Ishikawa (cell line): ENCODE results near the gene ACADM.

Source experiments
- CEBPB ChIP-seq: IDR thresholded peaks from 2 replicates; pipeline ENCODE4 v1.6.1; 2012
- CREB1 ChIP-seq: IDR thresholded peaks from 2 replicates; pipeline ENCODE4 v1.6.1; 2012; ENCODE audit warnings: low read depth
- EGR1 ChIP-seq: IDR thresholded peaks from 2 replicates; pipeline ENCODE4 v1.6.1; 2012
- EP300 ChIP-seq: IDR thresholded peaks from 2 replicates; pipeline ENCODE4 v1.6.1; 2012; ENCODE audit warnings: borderline replicate concordance
- FOXM1 ChIP-seq: IDR thresholded peaks from 2 replicates; pipeline ENCODE4 v1.6.1; 2012; ENCODE audit warnings: low read depth, borderline replicate concordance
- NFIC ChIP-seq: IDR thresholded peaks from 2 replicates; pipeline ENCODE4 v1.6.1; 2012
- RAD21 ChIP-seq: IDR thresholded peaks from 2 replicates; pipeline ENCODE4 v1.6.1; 2012; ENCODE audit warnings: low read depth
- TAF1 ChIP-seq: IDR thresholded peaks from 2 replicates; pipeline ENCODE4 v1.6.1; 2012; ENCODE audit warnings: low read depth, mild to moderate bottlenecking
- TCF12 ChIP-seq: IDR thresholded peaks from 2 replicates; pipeline ENCODE4 v1.6.1; 2012; ENCODE audit warnings: low read depth
- TEAD4 ChIP-seq: IDR thresholded peaks from 2 replicates; pipeline ENCODE4 v1.6.1; 2012
- YY1 ChIP-seq: IDR thresholded peaks from 2 replicates; pipeline ENCODE4 v1.6.1; 2012; ENCODE audit warnings: low read depth
- ZBTB7A ChIP-seq: IDR thresholded peaks from 2 replicates; pipeline ENCODE4 v1.6.1; 2012; ENCODE audit warnings: low read depth
- TF ChIP-seq, protein P1 (sequence below): IDR thresholded peaks from 2 replicates; pipeline ENCODE4 v1.6.1; 2012
- TF ChIP-seq, protein P2 (sequence below): IDR thresholded peaks from 2 replicates; pipeline ENCODE4 v1.6.1; 2012
- TF ChIP-seq, protein P3 (sequence below): IDR thresholded peaks from 2 replicates; pipeline ENCODE4 v1.6.1; 2012; ENCODE audit warnings: low read depth, mild to moderate bottlenecking

The ACADM gene

DNA sequence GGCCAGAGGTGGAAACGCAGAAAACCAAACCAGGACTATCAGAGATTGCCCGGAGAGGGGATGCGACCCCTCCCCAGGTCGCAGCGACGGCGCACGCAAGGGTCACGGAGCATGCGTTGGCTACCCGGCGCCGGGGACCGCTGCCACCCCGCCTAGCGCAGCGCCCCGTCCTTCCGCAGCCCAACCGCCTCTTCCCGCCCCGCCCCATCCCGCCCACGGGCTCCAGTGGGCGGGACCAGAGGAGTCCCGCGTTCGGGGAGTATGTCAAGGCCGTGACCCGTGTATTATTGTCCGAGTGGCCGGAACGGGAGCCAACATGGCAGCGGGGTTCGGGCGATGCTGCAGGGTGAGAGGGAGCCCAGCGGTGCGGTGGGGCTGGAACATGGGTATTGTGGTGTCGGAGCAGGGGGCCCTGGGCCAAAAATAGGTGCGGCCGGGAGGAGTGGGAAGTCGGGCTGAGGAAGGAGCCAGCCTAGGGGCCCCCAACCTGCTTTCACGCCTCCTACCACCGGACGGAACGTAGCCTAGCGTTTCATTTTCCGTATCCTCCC is at the start of gene ACADM:
TSS of gene ACADM (plus strand) at position 238 of the 551 bp plus-strand sequence. CDS start at position 317, 79 bp downstream.
- TF ChIP-seq ZBTB7A (peak; percentile 95), TAF1 (peak; percentile 84), NFIC (no peak; the same call in 1 of the 2 replicates), YY1 (peak; percentile 86), EP300 (peak; percentile 27; the same call in 1 of the 2 replicates), EGR1 (peak; percentile 93), CEBPB (no peak)
- TF ChIP-seq, protein P1, sequence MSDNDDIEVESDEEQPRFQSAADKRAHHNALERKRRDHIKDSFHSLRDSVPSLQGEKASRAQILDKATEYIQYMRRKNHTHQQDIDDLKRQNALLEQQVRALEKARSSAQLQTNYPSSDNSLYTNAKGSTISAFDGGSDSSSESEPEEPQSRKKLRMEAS, result peak; percentile 56

DNA sequence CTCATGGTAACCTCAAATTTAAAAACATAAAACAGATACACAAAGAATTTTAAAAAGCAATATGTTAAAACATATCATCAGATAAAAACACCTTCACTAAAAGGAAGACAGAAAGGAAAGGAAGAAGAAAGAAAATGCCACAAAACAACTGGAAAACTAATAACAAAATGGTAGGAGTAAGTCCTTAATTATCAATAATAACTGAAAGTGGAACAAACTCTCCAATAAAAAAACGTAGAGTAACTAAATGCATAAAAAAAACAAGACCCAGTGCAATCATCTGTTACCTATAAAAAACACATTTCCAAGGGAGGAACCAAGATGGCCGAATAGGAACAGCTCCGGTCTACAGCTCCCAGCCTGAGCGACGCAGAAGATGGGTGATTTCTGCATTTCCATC is 47.1 kb upstream of the ACADM start:
- TF ChIP-seq TAF1 (no peak), EP300 (no peak), RAD21 (no peak), FOXM1 (no peak), ZBTB7A (no peak), YY1 (no peak), TEAD4 (no peak), TCF12 (no peak)
- TF ChIP-seq, protein P2, sequence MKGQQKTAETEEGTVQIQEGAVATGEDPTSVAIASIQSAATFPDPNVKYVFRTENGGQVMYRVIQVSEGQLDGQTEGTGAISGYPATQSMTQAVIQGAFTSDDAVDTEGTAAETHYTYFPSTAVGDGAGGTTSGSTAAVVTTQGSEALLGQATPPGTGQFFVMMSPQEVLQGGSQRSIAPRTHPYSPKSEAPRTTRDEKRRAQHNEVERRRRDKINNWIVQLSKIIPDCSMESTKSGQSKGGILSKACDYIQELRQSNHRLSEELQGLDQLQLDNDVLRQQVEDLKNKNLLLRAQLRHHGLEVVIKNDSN, result no peak
- TF ChIP-seq, protein P3, sequence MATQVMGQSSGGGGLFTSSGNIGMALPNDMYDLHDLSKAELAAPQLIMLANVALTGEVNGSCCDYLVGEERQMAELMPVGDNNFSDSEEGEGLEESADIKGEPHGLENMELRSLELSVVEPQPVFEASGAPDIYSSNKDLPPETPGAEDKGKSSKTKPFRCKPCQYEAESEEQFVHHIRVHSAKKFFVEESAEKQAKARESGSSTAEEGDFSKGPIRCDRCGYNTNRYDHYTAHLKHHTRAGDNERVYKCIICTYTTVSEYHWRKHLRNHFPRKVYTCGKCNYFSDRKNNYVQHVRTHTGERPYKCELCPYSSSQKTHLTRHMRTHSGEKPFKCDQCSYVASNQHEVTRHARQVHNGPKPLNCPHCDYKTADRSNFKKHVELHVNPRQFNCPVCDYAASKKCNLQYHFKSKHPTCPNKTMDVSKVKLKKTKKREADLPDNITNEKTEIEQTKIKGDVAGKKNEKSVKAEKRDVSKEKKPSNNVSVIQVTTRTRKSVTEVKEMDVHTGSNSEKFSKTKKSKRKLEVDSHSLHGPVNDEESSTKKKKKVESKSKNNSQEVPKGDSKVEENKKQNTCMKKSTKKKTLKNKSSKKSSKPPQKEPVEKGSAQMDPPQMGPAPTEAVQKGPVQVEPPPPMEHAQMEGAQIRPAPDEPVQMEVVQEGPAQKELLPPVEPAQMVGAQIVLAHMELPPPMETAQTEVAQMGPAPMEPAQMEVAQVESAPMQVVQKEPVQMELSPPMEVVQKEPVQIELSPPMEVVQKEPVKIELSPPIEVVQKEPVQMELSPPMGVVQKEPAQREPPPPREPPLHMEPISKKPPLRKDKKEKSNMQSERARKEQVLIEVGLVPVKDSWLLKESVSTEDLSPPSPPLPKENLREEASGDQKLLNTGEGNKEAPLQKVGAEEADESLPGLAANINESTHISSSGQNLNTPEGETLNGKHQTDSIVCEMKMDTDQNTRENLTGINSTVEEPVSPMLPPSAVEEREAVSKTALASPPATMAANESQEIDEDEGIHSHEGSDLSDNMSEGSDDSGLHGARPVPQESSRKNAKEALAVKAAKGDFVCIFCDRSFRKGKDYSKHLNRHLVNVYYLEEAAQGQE, result no peak

DNA sequence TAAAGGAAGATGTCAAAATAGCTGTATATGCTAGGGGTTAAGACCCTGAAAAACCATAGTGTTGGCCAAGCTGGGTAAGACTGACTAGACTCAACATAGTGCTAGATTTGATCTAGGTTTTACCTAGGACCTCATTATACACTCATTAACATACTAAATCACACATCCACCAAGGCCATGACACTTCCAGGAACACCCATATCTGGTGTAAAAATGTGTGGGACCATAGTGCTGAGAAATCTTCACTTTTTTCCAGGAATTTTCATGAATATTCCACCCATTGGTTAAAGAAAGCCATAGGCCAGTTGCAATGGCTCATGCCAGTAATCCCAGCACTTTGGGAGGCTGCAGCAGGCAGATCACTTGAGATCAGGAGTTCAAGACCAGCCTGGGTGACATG is 34.0 kb upstream of the ACADM start:
- TF ChIP-seq NFIC (no peak), TEAD4 (no peak), YY1 (no peak), CREB1 (no peak), ZBTB7A (no peak), CEBPB (no peak), TCF12 (no peak)
- TF ChIP-seq, protein P3, result no peak
- TF ChIP-seq, protein P1, result no peak
- TF ChIP-seq, protein P2, result no peak

DNA sequence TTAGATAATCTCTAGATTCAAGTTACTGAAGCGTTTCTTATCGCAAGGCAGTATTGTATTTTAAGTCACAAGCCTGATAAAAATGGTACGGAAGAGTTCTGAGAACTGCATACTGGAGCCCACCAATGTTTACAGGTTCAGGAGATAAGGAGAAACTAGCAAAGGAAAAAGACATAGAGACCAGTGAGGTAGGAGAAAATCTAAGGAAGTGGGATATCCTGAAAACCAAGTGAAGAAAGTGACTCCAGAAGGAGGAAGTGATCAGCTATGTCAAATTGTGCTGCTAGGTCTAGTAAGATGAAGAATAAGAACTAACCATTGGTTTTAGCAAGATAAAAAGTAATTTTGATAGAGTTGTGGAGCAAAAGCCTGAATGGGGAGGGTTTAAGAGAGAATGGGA is 31.0 kb upstream of the ACADM start:
- TF ChIP-seq TCF12 (no peak), ZBTB7A (no peak), FOXM1 (no peak), TEAD4 (no peak), EGR1 (no peak), YY1 (no peak), CEBPB (no peak), EP300 (no peak), CREB1 (no peak), RAD21 (no peak)
- TF ChIP-seq, protein P2, result no peak
- TF ChIP-seq, protein P1, result no peak

DNA sequence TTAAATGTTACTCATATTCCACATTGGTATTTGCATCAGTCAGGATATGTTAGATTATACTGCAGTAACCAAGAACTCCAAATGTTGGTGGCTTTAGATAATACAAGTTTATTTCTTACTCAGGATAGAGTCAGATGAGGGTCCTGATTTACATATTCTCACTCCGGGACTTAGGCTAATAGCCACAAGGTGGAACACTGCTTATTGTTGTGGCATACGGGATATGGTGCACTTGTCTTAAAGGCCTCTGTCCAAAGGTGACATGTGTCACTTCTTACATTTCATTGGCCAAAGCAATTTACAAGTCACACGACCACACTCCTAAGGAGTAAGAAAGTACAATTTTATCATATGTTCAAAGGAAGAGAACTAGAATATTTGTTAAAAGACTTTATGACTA is 28.5 kb upstream of the ACADM start:
- no peak for TF ChIP-seq CEBPB
- TF ChIP-seq, protein P1, result no peak
- no peak for TF ChIP-seq ZBTB7A
- no peak for TF ChIP-seq TAF1
- TF ChIP-seq TCF12, result no peak
- no peak for TF ChIP-seq YY1
- TF ChIP-seq NFIC, result no peak
- TF ChIP-seq CREB1, result no peak
- no peak for TF ChIP-seq TEAD4
- TF ChIP-seq, protein P2, result no peak
- TF ChIP-seq EGR1, result no peak
- no peak for TF ChIP-seq FOXM1
- TF ChIP-seq EP300, result no peak
- TF ChIP-seq, protein P3, result no peak
- TF ChIP-seq RAD21, result no peak
